HepG2 (cell line): ENCODE measurements around the gene DIAPH1.

ENCODE experiments used
- ETV6 ChIP-seq: sonication (generic); formaldehyde crosslinking; conservative IDR thresholded peaks from 2 replicates; pipeline ENCODE4 v1.4.0; 2020; ENCODE audit warnings: missing genetic modification reagents
- EZH2 ChIP-seq: conservative IDR thresholded peaks from 2 replicates; pipeline ENCODE4 v1.6.1; 2012; ENCODE audit warnings: mild to moderate bottlenecking, low read depth, low read length, moderate library complexity
- FOXK1 ChIP-seq: sonication (generic); formaldehyde crosslinking; IDR thresholded peaks from 2 replicates; pipeline ENCODE4 v1.4.0; 2020; ENCODE audit warnings: low read depth, missing genetic modification reagents, borderline replicate concordance
- IRF1 ChIP-seq: sonication (generic); formaldehyde crosslinking; IDR thresholded peaks from 2 replicates; pipeline ENCODE4 v1.4.0; 2020; ENCODE audit warnings: low read depth, mild to moderate bottlenecking, missing genetic modification reagents
- MLLT10 ChIP-seq: sonication (generic); formaldehyde crosslinking; IDR thresholded peaks from 2 replicates; pipeline ENCODE4 v1.4.0; 2020; ENCODE audit warnings: missing genetic modification reagents
- SMC3 ChIP-seq: IDR thresholded peaks from 2 replicates; pipeline ENCODE4 v1.6.1; 2011; ENCODE audit warnings: low read length, improper control_type of control experiment
- ZNF549 ChIP-seq: sonication (generic); formaldehyde crosslinking; IDR thresholded peaks from 2 replicates; pipeline ENCODE4 v1.5.0; 2020; ENCODE audit warnings: missing genetic modification reagents
- ZNF629 ChIP-seq: sonication (generic); formaldehyde crosslinking; conservative IDR thresholded peaks from 2 replicates; pipeline ENCODE4 v1.5.0; 2020; ENCODE audit warnings: missing genetic modification reagents

GRCh38 chr5:141598391-141599345 is 20.1 kb downstream of the DIAPH1 start:
- TF ChIP-seq MLLT10 (CRISPR knock-in tag) (no peak), SMC3 (no peak), FOXK1 (CRISPR knock-in tag) (no peak), ZNF629 (CRISPR knock-in tag) (no peak), EZH2 (no peak), IRF1 (no peak), ETV6 (CRISPR knock-in tag) (no peak), ZNF549 (CRISPR knock-in tag) (no peak)
